ENCODE measurements around the gene SNX25. TPM values are rescaled to one million over a fixed set of nuclear protein-coding genes. Genes with fewer than 3 reads are reported as not detected.
"Not testable (repeated sequence)": the region's sequence is repeated elsewhere in the genome, so short reads cannot be mapped to it uniquely, and the experiment has no call there.

Gene SNX25
- total RNA-seq, 1 donor from 2014 or later, result 24.1 TPM

- Mint-ChIP-seq H3K36me3 (ENCODE audit: low read depth) (peaks cover 31% of the 10 kb centered on the region), H3K4me1 (ENCODE audit: low read depth) (peaks cover 21% of the 10 kb centered on the region), H3K9me3 (no peaks in the 10 kb centered on the region), H3K27me3 (ENCODE audit: low read depth) (no peaks in the 10 kb centered on the region), H3K27ac (no peak overlapping the region), H3K4me3 (ENCODE audit: low read depth) (no peak overlapping the region)
- DNase-seq (ENCODE audit: low spot score), result no peak
- intact Hi-C loops (cut with micrococcal nuclease), result no loop called here
Observed at GRCh38 chr4:185194924-185195888, 14.2 kb upstream of the SNX25 start.

- Mint-ChIP-seq H3K4me1 (ENCODE audit: low read depth) (peaks cover 16% of the 10 kb centered on the region), H3K9me3 (no peaks in the 10 kb centered on the region), H3K36me3 (ENCODE audit: low read depth) (peaks cover 25% of the 10 kb centered on the region), H3K27me3 (ENCODE audit: low read depth) (no peaks in the 10 kb centered on the region), H3K4me3 (ENCODE audit: low read depth) (no peak overlapping the region), H3K27ac (no peak overlapping the region)
- intact Hi-C loops (cut with micrococcal nuclease), result no loop called here
- DNase-seq (ENCODE audit: low spot score), result no peak
Observed at GRCh38 chr4:185196437-185196836, 13.0 kb upstream of the SNX25 start.

- H3K9me3 Mint-ChIP-seq; H3K27ac Mint-ChIP-seq; intact Hi-C loops (cut with micrococcal nuclease); H3K27me3 Mint-ChIP-seq (ENCODE audit: low read depth); DNase-seq (ENCODE audit: low spot score); H3K4me3 Mint-ChIP-seq (ENCODE audit: low read depth): not testable (repeated sequence)
- H3K4me1 Mint-ChIP-seq (ENCODE audit: low read depth), result peaks cover 26% of the 10 kb centered on the region
- H3K36me3 Mint-ChIP-seq (ENCODE audit: low read depth), result peaks cover 24% of the 10 kb centered on the region
Observed at GRCh38 chr4:185198189-185198588, 11.2 kb upstream of the SNX25 start.

- H3K27ac Mint-ChIP-seq, result peak overlapping the region; percentile 99
- H3K4me1 Mint-ChIP-seq (ENCODE audit: low read depth), result peaks cover 30% of the 10 kb centered on the region
- peak; percentile 54 for DNase-seq (ENCODE audit: low spot score)
- peaks cover 16% of the 10 kb centered on the region for H3K36me3 Mint-ChIP-seq (ENCODE audit: low read depth)
- H3K9me3 Mint-ChIP-seq, result no peaks in the 10 kb centered on the region
- intact Hi-C loops (cut with micrococcal nuclease), result loop anchor here (2.0 to 10.0 kb wide), 4 partner anchors 37 to 1697 kb away; partner anchors contain the start of genes ACSL1, CCDC110 and ING2
- H3K27me3 Mint-ChIP-seq (ENCODE audit: low read depth), result peaks cover 2% of the 10 kb centered on the region
- peak overlapping the region; percentile 98 for H3K4me3 Mint-ChIP-seq (ENCODE audit: low read depth)
Observed at GRCh38 chr4:185201977-185202962, 7.1 kb upstream of the SNX25 start.

- Mint-ChIP-seq H3K4me1 (ENCODE audit: low read depth) (peaks cover 30% of the 10 kb centered on the region), H3K36me3 (ENCODE audit: low read depth) (peaks cover 14% of the 10 kb centered on the region), H3K27ac (peak overlapping the region; percentile 99), H3K4me3 (ENCODE audit: low read depth) (peak overlapping the region; percentile 98), H3K9me3 (no peaks in the 10 kb centered on the region), H3K27me3 (ENCODE audit: low read depth) (peaks cover 2% of the 10 kb centered on the region)
- intact Hi-C loops (cut with micrococcal nuclease), result loop anchor here (2.0 to 10.0 kb wide), 4 partner anchors 38 to 1698 kb away; partner anchors contain the start of genes ACSL1, CCDC110 and ING2
- no peak for DNase-seq (ENCODE audit: low spot score)
Observed at GRCh38 chr4:185202984-185203485, 6.4 kb upstream of the SNX25 start.

- Mint-ChIP-seq H3K36me3 (ENCODE audit: low read depth) (peaks cover 14% of the 10 kb centered on the region), H3K27ac (peak within 1 kb of the TSS; percentile 99), H3K4me1 (ENCODE audit: low read depth) (peaks cover 30% of the 10 kb centered on the region), H3K27me3 (ENCODE audit: low read depth) (peaks cover 5% of the 10 kb centered on the region), H3K9me3 (no peaks in the 10 kb centered on the region), H3K4me3 (ENCODE audit: low read depth) (peak within 1 kb of the TSS; percentile 98)
- peak; percentile 71 for DNase-seq (ENCODE audit: low spot score)
- intact Hi-C loops (cut with micrococcal nuclease), result loop anchor here (1.0 to 10.0 kb wide), 6 partner anchors 39 to 1699 kb away; partner anchors contain the start of genes ACSL1, CCDC110, ING2 and LRP2BP
Observed at GRCh38 chr4:185203486-185204237, 5.7 kb upstream of the SNX25 start, which contains the start of gene CFAP97. Gene CFAP97 (minus strand): TSS chr4:185204000. CDS start chr4:185191196, 12,804 bp downstream.

GRCh38 chr4:185204238-185204910, 5.0 kb upstream of the SNX25 start:
- intact Hi-C loops (cut with micrococcal nuclease), result loop anchor here (1.0 to 10.0 kb wide), 4 partner anchors 191 to 1700 kb away; partner anchors contain the start of genes ACSL1, ING2, LRP2BP and UFSP2

GRCh38 chr4:185205073-185205472, 4.3 kb upstream of the SNX25 start:
- H3K27me3 Mint-ChIP-seq (ENCODE audit: low read depth); H3K9me3 Mint-ChIP-seq; H3K36me3 Mint-ChIP-seq (ENCODE audit: low read depth); H3K27ac Mint-ChIP-seq; DNase-seq (ENCODE audit: low spot score): not testable (repeated sequence)
- Mint-ChIP-seq H3K4me1 (ENCODE audit: low read depth) (peaks cover 30% of the 10 kb centered on the region), H3K4me3 (ENCODE audit: low read depth) (peak overlapping the region; percentile 80)
- intact Hi-C loops (cut with micrococcal nuclease), result loop anchor here (2.0 to 10.0 kb wide), 3 partner anchors 220 to 1700 kb away; partner anchors contain the start of genes ACSL1, ING2 and UFSP2

More at GRCh38 chr4:185204238-185204910, 5.0 kb upstream of the SNX25 start:
- H3K4me3 Mint-ChIP-seq (ENCODE audit: low read depth), result peak overlapping the region; percentile 80
- peaks cover 14% of the 10 kb centered on the region for H3K36me3 Mint-ChIP-seq (ENCODE audit: low read depth)
- peaks cover 5% of the 10 kb centered on the region for H3K27me3 Mint-ChIP-seq (ENCODE audit: low read depth)
- H3K4me1 Mint-ChIP-seq (ENCODE audit: low read depth), result peaks cover 36% of the 10 kb centered on the region
- H3K27ac Mint-ChIP-seq, result peak overlapping the region; percentile 78
- no peak for DNase-seq (ENCODE audit: low spot score)
- H3K9me3 Mint-ChIP-seq, result no peaks in the 10 kb centered on the region

- no peak for DNase-seq (ENCODE audit: low spot score)
- H3K36me3 Mint-ChIP-seq (ENCODE audit: low read depth), result peaks cover 6% of the 10 kb centered on the region
- peaks cover 32% of the 10 kb centered on the region for H3K4me1 Mint-ChIP-seq (ENCODE audit: low read depth)
- peaks cover 5% of the 10 kb centered on the region for H3K27me3 Mint-ChIP-seq (ENCODE audit: low read depth)
- H3K9me3 Mint-ChIP-seq, result no peaks in the 10 kb centered on the region
- no peak overlapping the region for H3K4me3 Mint-ChIP-seq (ENCODE audit: low read depth)
- H3K27ac Mint-ChIP-seq, result no peak overlapping the region
- intact Hi-C loops (cut with micrococcal nuclease), result loop anchor here (2.0 to 10.0 kb wide), 3 partner anchors 219 to 1701 kb away; partner anchors contain the start of genes ACSL1, ING2 and UFSP2
Observed at GRCh38 chr4:185205697-185206342, 3.6 kb upstream of the SNX25 start.

- Mint-ChIP-seq H3K9me3 (no peaks in the 10 kb centered on the region), H3K27ac (no peak overlapping the region), H3K4me1 (ENCODE audit: low read depth) (peaks cover 35% of the 10 kb centered on the region), H3K4me3 (ENCODE audit: low read depth) (no peak overlapping the region), H3K36me3 (ENCODE audit: low read depth) (peaks cover 10% of the 10 kb centered on the region), H3K27me3 (ENCODE audit: low read depth) (peaks cover 15% of the 10 kb centered on the region)
- intact Hi-C loops (cut with micrococcal nuclease), result loop anchor here (10.0 kb wide), 2 partner anchors 383 to 1703 kb away; partner anchors contain the start of genes ACSL1 and ING2
- no peak for DNase-seq (ENCODE audit: low spot score)
Observed at GRCh38 chr4:185207466-185207865, 1.9 kb upstream of the SNX25 start.

GRCh38 chr4:185209852-185210101, 379 bp downstream of the SNX25 start:
- intact Hi-C loops (cut with micrococcal nuclease), result loop anchor here (1.0 to 10.0 kb wide), 4 partner anchors 43 to 1705 kb away; partner anchors contain the start of genes ACSL1, ING2 and LRP2BP
- Mint-ChIP-seq H3K27me3 (ENCODE audit: low read depth) (peaks cover 15% of the 10 kb centered on the region), H3K36me3 (ENCODE audit: low read depth) (peaks cover 25% of the 10 kb centered on the region), H3K4me1 (ENCODE audit: low read depth) (peaks cover 29% of the 10 kb centered on the region)
- H3K9me3 Mint-ChIP-seq; H3K27ac Mint-ChIP-seq; H3K4me3 Mint-ChIP-seq (ENCODE audit: low read depth): not testable (repeated sequence)
- peak; percentile 26 for DNase-seq (ENCODE audit: low spot score)
